ENCODE measurements around the gene ANKFY1. TPM values are rescaled to one million over a fixed set of nuclear protein-coding genes. Genes with fewer than 3 reads are reported as not detected.

The ANKFY1 gene
- polyA plus RNA-seq, 1 of the 3 experiments (the other 2 are of a cell fraction) = 29.6 TPM

- TF ChIP-seq REST (IDR thresholded peaks at IDR 0.05; ENCODE audit: low read depth, low read length) (no peak), YY1 (IDR thresholded peaks at IDR 0.05; ENCODE audit: low read depth) (no peak)
These were observed 136.2 kb downstream of the ANKFY1 start (continued) for GRCh38 chr17:4127555-4127954.

DNA sequence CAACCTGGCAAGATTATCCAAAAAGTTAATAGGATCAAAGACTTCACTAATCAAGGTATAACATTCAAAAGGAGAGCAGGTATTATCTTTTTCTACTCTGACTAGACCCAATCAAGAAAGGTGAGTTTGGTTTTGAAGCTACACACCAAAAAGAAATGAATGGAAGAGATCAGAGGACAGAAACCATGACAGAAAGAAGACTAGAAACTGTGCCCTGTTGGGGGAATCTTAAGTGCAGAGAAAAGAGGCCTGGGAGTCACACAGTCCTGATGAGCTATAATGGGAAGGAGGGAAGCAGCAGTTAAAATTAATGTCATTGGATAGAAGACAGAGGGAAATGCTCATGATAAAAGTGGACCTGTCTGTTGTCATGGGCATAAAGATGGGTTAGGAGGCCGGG is 138.2 kb downstream of the ANKFY1 start:
- DNase-seq = no peak
- Histone ChIP-seq H3K4me1 (ENCODE audit: control insufficient read depth in 1 of 2, insufficient read depth in 2 of 2, low read depth in 1 of 2, low read length in 1 of 2) (no peaks in the 10 kb centered on the region), H3K4me2 (no peak overlapping the region), H3K36me3 (replicated peaks in 1 of 2; ENCODE audit: control insufficient read depth in 1 of 2, insufficient read depth in 2 of 2, low read length in 1 of 2) (peaks cover 10 to 12% of the 10 kb centered on the region in 2 experiments), H2AFZ (ENCODE audit: low read depth) (no peak overlapping the region), H3K4me3 (ENCODE audit: low read depth in 2 of 2, low read length in 1 of 2) (no peak overlapping the region), H3K9me2 (no peaks in the 10 kb centered on the region), H4K20me1 (ENCODE audit: insufficient read depth) (peaks cover 20% of the 10 kb centered on the region; the same call in 1 of the 2 replicates), H3K27ac (ENCODE audit: low read depth in 2 of 2, low read length in 1 of 2) (no peak overlapping the region), H3K9ac (no peak overlapping the region), H3K79me2 (ENCODE audit: insufficient read depth) (peaks cover 66% of the 10 kb centered on the region), H3K9me3 (no peaks in the 10 kb centered on the region), H3F3A (replicated peaks; ENCODE audit: insufficient read depth) (no peaks in the 10 kb centered on the region), H3K27me3 (ENCODE audit: insufficient read depth) (no peaks in the 10 kb centered on the region)
- ChIA-PET POLR2A (no interaction called here), CTCF (interaction anchor here (1.1 to 1.5 kb wide), 3 partner anchors 16 to 295 kb away, joined by 3 to 4 read pairs (median 4); no protein-coding TSS in a partner anchor)
- WGBS (ENCODE audit: low lambda C conversion rate) = 83% methylated on average over 1 of the region's 1 CpG
- no peak for TF ChIP-seq CHD2 (IDR thresholded peaks at IDR 0.05; ENCODE audit: low read length, partially characterized antibody)
- TF ChIP-seq TCF12 (IDR thresholded peaks at IDR 0.05) = no peak

DNA sequence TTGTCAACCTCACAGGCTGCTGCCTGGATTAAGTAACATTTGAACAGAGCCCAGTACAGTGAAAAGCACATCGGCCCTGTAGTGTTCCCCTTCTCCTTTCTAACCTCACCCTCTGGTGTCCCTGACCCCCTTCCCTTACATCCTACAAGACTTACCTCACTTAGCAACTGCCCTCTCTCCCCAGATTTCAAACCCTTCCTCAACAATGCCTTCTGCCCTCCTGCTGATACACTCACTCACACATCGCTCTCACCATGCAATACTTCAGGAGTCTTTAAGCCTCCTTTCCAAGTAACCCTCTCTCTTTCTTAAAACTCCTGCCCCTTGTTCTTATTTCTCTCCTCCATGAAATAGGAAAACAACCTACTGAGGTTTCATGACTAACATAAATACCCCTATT is 138.8 kb downstream of the ANKFY1 start:
- Histone ChIP-seq H3K27ac (ENCODE audit: low read depth in 2 of 2, low read length in 1 of 2) (no peak overlapping the region), H4K20me1 (ENCODE audit: insufficient read depth) (0 out of 2 replicates have a peak, but pooled peaks cover 17% of the 10 kb centered on the region), H3K4me2 (no peak overlapping the region), H3K4me1 (ENCODE audit: control insufficient read depth in 1 of 2, insufficient read depth in 2 of 2, low read depth in 1 of 2, low read length in 1 of 2) (no peaks in the 10 kb centered on the region), H2AFZ (ENCODE audit: low read depth) (no peak overlapping the region), H3F3A (replicated peaks; ENCODE audit: insufficient read depth) (no peaks in the 10 kb centered on the region), H3K4me3 (ENCODE audit: low read depth in 2 of 2, low read length in 1 of 2) (no peak overlapping the region), H3K9me2 (no peaks in the 10 kb centered on the region), H3K9me3 (no peaks in the 10 kb centered on the region), H3K79me2 (ENCODE audit: insufficient read depth) (peaks cover 61% of the 10 kb centered on the region), H3K36me3 (replicated peaks in 1 of 2; ENCODE audit: control insufficient read depth in 1 of 2, insufficient read depth in 2 of 2, low read length in 1 of 2) (peaks cover 10 to 17% of the 10 kb centered on the region in 2 experiments), H3K9ac (no peak overlapping the region), H3K27me3 (ENCODE audit: insufficient read depth) (no peaks in the 10 kb centered on the region)
- ChIA-PET POLR2A (no interaction called here), CTCF (interaction anchor here (1.3 to 1.5 kb wide), 2 partner anchors 211 to 296 kb away, joined by 4 read pairs; no protein-coding TSS in a partner anchor)
- TF ChIP-seq CHD2 (IDR thresholded peaks at IDR 0.05; ENCODE audit: low read length, partially characterized antibody) (no peak), GATA2 (CRISPR knock-in tag; IDR thresholded peaks at IDR 0.05) (no peak), NFIC (IDR thresholded peaks at IDR 0.05; ENCODE audit: borderline replicate concordance) (no peak), RAD21 (IDR thresholded peaks at IDR 0.05; ENCODE audit: low read length) (no peak), REST (IDR thresholded peaks at IDR 0.05; ENCODE audit: low read depth, low read length) (no peak)
- no peak for DNase-seq
- 99% methylated on average over 2 of the region's 2 CpGs for WGBS (ENCODE audit: low lambda C conversion rate)

Measured in SK-N-SH (cell line).